HG03103 (cell line): ENCODE data around the gene NAA35.
"Not testable (repeated sequence)": the region's sequence is repeated elsewhere in the genome, so short reads cannot be mapped to it uniquely, and the experiment has no call there.

Source experiments
- ATAC-seq: cut with Tn5 transposase; IDR thresholded peaks from one replicate; pipeline ENCODE4 v1.9.1; 2021; ENCODE audit warnings: low read depth; ENCODE audit not compliant: unreplicated experiment

NAA35 gene

DNA sequence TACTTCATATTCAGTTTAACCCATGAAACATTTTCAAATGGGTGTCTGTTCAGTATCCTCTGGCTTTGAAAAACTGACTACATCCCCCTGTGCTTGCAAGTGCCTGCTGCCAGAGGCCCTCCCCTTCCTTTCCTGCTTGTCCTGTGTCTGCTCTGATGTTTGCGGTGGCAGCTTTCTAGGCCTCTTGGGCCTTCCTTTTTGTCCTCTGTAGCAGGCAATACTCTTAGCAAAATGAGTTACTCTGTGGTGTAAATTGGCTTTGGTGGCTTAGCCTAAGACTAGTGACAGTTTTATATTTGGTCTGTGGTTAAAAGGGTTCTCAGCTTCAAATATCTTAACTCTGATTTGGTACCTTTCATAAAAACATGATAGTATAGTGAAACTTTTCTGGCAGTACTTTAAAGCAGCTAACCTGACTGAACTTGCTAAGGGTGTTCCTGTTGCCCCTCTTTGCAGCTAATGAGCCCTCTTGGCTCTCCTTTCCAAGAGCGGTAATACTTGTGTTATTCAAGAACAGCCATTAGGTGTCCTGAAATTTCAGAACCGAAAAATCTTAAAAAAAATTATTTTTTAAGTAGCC, 81.8 kb downstream of the NAA35 start:
- ATAC-seq = no peak

DNA sequence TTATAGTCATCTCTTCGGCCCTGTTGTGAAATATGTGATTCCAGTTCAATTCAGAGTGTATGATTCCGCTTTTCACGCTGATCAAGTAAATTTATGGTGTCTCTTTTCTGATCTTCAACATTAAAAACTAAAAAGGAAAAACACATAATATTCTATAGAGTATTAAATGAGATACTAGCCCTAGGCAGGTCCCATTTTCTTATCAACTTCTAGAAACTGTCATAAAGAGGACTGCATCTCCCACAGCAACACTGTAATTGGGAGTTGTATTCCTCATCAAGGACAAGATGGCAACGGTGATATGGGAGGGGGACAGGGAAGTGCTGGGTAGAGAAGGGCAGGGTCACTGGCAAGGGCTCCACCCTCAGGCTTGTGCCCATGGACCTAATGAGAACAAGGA, 86.8 kb downstream of the NAA35 start:
- no peak for ATAC-seq

DNA sequence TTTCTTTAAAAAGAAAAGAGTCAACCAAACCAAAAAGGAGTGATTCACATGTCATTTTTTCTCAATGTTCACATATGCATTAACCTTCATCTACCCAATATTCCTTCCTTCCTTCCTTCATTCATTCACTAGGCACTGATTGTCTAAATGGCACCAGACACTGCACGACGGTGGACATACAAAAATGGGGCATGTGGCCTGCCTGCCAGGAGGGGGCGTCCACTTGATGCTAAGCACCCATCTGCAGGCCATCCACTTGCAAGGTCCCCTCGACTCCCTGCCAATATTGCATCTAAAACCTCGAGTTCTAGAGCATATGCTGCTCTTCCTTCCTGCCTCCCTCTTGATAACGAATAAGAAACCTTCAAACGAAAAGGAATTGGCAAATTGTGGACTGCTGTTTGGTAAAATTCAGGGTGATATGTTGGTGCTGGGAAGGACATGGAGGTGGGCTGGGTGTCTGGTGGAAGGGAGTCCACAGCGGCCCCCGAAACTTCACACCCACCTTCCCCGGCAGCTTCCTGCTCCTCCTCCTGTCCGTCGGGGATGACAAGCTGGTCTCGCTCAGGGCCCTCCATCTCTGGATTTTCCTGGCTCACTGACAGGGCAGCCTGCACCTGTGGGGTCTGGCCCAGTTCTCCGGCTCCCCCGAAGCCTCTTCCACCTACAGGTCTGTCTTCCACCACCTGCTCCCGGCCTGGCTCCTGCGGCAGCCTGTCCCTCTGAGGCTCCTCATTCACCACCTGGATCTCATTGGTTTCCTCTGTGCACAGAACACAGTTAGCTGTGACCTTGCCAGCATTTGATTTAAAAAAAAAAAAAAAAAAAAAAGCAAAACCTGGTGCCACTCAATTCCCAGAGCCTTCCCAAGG, 94.2 kb downstream of the NAA35 start:
- no peak for ATAC-seq

DNA sequence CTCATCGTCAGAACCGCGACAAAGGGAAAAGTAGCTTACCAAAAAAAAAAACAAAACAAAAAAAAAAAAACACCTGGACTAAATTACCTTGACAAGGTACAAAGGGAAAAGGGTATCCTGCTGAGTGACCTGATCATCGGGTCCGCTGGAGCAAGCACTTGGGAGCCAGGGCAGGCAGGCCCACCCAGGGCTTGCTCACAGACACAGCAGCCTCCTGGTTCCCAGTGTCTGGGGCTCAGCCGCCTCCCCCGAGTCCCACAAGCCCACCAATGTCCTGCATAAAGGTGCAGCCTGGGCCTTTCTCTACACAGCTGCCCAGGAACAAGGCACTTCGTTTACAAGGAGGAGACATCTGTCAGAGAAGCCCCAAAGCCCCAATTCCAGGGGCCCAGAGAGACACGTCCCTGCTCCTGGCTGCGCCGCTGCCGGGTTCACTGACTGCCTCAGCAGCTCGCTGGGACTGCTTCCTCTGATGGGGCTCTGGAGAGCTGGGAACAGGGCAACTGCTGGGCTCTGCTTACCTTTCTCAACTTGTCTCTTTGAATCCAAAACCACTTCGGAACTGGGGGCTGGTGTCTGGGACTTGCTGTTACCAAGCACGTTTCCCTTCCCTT, 95.0 kb downstream of the NAA35 start:
- ATAC-seq = no peak

- ATAC-seq = no peak
Observed at GRCh38 chr9:86036555-86036954, 95.6 kb downstream of the NAA35 start.

GRCh38 chr9:86039991-86040860, 99.3 kb downstream of the NAA35 start:
- ATAC-seq = no peak

- no peak for ATAC-seq
Observed at GRCh38 chr9:86040861-86041155, 99.9 kb downstream of the NAA35 start.

- no peak for ATAC-seq
Observed at GRCh38 chr9:86041311-86041741, 100.4 kb downstream of the NAA35 start.

DNA sequence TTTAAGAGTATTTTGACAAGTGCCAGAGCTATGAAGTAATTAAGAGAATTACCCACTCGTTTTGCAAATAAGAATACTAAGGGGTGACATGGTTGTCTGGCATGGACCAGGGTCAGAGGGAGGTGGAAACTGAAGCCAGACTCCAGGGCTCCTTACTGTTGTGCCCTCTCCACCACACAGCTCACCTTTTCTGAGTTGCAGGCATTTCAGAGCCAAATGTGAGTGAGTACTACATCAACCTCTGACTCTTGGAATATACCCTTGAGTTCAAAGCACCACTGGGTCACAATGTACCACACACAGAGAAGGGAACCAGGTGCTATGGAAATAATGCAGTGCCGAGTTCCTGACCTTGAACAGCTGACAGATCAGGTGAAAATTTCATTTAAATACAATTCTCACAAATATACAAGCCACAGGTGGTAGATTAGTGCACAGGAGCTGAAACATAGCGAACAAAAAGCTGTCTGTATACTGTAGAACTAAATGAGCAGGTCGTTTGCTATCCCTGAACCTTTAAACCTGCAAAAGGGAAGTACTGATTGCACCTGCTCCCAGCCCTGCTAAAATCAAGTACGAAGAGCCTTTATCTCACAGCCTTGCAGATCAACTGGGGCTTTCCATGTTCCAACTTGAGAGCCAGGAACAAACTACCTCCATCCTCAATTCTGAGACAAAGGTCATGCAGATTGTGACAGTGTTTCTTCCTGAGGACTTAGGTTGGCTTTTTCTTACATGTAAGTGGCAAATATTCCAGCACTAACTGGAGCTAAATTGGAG, 101.4 kb downstream of the NAA35 start:
- no peak for ATAC-seq

DNA sequence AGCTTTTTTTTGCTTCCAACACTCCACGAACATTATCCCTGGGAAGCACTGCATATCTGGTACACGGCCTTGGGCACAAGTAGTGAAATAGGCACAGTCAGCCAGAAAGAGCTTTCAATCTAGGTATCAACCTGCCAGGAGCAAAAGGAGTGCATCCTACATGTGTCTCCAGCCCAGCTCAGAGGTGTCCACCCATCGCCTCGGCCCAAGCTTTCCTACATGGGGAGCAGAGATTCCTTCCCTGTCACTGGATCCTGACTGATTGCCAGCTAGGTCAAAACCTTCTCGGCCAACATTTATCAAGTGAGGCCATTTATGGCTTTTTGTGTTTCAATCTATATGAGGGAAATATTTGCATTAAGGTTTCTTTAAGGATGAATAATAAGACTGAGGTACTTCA, 102.6 kb downstream of the NAA35 start:
- ATAC-seq = no peak

DNA sequence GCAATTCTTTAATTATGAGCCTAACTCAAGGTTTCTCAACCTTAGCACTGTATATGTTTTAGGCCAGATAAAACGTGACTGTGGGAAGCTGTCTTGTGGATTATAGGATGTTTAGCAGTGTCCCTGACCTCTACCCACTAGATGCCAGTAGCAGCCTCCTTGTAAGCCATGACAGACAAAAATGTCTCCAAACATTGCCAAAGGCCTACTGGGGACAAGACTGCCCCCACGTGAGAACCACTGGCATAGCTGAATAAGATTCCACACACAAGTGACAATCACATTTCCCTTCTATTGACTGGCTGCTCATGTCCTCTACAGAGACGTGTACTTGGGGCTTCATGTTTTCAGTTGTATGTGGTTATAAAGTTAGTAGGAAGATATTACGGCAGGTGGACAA, 103.1 kb downstream of the NAA35 start:
- no peak for ATAC-seq

DNA sequence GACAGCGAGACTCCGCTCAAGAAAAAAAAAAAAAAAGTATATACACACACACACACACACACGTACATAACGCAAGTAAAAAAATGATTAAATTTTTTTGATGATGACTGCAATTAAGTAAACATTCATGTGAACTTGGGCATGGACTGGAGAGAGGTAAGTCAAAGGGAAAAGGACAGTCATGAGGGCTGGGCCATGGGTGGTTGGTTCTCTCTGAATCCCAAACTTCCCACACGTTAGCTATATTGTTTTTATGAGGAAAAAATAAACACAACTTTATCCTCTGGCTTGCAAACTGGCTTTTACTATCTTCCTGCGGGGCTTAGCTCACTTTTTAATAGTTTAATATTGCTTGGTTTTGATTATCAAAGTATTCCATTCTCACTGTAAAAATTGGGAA, 104.7 kb downstream of the NAA35 start:
- ATAC-seq = no peak

- ATAC-seq = no peak
Observed at GRCh38 chr9:86046071-86046636, 105.2 kb downstream of the NAA35 start.

- ATAC-seq = no peak
Observed at GRCh38 chr9:86046930-86047341, 106.0 kb downstream of the NAA35 start.

DNA sequence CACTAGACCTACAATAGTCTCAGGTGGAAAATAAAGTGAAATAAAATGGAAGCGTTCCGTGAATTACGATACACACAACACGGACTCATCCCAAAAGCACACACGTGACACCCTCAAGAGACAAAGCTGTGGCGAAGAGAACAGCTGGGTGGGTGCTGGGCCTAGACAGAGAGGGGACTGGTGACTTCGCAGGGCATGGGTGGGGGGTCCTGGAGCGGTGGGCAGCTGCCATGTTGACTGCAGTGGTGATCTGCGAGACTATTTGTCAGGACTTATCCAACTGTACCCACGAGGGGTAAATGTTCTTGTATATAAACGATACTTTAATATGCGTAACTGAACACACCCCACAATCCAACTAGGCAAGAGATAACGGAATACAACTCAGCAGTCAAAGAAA, 106.4 kb downstream of the NAA35 start:
- ATAC-seq = no peak

- ATAC-seq = not testable (repeated sequence)
Observed at GRCh38 chr9:86048018-86048742, 107.2 kb downstream of the NAA35 start.

- no peak for ATAC-seq
Observed at GRCh38 chr9:86052556-86053468, 111.9 kb downstream of the NAA35 start.

DNA sequence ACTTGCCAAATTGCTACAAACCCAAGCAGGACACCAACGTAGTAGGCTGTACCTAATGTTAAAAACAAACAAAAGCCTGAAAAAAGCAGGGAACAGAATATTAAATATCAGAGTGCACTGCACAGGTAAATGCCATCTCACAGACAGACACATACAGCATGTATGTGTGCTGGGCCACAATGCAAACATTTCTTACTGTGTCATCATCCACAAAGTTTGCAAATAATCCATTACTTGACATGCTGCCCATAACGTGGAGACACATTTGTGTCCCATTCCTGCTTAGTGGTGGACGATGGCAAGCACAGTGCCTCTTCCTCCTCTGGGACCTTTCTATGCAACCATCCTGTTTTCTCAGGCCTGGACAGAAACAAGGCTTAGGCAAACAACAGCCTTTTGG, 113.7 kb downstream of the NAA35 start:
- no peak for ATAC-seq
